Stimulated activated CD8-positive, alpha-beta memory T cell treated with anti-CD3 and anti-CD28 coated beads, Interleukin-4, amount 100 ng/mL, for 24 hours (primary cell): ENCODE measurements around the gene SAMSN1.

Source experiments
- DNase-seq: peaks from one replicate; pipeline ENCODE4 v3.0.0-alpha.2; 2020; ENCODE audit warnings: low read depth

SAMSN1 gene

DNA sequence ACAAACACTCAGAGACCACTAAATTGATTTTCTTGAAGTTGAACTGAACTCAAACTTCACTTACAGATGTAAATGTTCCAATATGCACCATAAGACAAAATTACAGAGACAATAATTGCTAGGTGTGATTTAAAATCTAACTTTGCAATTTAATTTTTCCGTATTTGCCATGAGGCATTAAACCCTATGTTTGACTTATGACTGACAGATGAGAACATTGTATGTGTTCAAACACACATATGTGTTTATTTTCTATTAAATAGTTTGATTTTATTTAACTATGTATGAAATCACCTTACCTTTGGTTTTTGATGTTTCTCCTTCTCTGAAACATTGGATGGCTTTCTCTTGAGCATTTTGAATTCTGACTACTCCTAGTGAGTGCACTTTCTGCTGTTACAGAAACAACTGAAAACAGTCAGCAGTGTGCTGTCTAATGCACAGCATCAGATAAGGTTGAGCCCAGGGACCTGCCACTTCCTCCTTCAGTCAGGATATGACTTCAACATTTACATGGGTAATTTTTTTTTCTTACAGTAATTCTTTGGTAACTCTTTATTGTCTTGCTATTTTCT is at the start of gene SAMSN1:
SAMSN1 (minus strand) TSS at position 410 of the 575 bp plus-strand sequence; CDS start at position 356, 54 bp downstream.
- DNase-seq, result peak; percentile 34

DNA sequence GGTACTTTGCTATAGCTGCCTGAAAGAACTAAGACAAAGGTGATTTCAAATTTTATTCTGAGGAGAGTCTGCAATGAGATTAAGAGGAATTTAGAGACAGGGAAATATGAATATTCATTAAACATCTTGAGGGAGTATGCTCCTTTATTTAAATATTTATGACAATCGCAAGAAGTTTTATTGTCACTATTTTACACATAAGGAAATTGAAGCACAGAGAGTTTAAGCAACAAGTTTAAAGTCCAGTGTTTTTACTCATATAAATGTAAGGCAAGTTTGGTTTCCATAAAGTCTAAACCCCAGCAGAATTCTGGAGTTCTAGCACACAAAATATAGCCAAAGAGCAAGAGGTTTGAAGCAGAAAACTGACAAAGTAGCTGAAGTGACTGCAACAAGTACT is 49.3 kb upstream of the SAMSN1 start:
- DNase-seq, result no peak

DNA sequence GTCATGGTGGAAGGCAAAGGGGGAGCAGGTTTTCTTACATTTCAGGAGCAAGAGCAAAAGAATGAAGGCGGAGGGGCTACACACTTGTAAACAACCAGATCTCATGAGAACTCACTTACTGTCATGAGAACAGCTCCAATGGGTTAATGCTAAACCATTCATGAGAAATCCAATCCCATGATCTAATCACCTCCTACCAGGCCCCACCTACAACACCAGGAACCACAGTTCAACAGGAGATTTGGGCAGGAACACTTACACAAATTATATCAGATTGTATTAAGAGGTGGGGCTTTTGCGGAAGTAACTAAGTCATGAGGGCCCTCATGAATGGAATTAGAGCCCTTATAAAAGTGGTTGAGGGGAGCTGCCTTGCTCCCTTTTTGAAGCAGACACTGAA is 48.9 kb upstream of the SAMSN1 start:
- DNase-seq, result no peak

DNA sequence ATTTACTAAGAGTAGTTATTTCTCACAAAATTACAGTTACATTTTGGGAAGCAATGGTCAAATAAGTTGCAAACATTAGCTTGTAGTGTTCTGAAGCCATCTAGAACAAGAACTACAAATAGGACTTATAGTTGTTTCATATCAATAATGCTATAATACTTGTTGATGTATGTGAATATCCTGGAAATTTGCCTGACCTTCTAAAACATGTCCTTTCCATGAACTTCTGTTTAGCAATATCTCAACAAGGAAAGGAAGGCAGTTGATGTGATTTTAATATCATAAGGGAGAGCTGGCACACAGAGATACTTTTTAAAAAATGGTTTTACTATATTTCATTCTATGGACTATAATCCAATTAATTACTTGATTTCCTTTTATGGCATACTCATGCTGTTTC is 47.1 kb upstream of the SAMSN1 start:
- no peak for DNase-seq

DNA sequence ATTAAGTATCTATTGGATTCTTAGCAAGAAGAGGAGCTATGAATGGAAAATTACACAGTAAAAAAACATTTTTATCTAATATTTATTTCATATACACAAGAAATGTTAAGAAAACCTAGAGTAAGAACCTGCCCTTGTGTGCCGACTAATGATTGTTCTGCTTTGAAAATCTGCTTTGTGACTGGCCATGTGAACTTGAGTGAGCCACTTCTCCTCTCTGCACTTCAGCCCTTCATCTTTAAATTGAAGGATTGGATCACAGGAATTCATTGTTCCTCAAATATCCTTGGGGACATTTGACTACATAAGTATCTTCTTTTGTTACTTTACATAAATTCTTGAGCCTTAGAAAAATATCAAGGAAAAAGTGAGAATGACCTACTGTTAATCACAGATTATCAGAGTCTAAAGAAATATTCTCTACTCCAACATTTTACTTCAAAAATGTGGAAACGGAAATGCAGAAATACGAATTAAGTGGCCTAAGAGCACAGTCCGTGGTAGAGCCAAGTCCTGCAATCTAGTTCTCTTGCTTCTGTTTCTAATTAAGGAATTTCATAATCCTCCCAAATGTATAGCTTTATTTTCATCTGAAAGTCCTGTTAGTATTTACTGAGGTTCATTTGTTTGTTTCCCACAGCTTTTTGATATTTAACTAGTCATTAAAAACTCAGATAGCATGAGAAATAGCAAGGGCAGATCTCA is 46.3 kb upstream of the SAMSN1 start:
- DNase-seq, result no peak

DNA sequence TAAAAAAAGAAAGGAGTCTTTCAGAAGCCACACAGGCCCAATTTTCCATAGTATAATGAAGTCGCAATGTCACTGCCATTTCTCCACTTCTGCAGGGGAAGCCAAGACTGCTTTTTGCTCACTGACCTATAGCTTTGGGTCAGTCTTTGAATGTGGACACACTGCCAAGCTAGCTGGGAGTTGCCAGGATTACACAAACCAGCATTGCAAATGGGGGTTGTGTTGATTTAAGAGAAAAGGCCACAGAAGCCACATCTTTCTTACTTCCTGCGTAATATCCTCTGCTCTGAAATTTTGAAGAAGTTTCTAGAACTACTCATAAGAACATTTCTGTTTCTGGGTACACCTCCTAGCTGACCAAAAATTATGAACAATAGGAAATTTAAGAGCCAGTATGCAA is 45.8 kb upstream of the SAMSN1 start:
- DNase-seq, result no peak

DNA sequence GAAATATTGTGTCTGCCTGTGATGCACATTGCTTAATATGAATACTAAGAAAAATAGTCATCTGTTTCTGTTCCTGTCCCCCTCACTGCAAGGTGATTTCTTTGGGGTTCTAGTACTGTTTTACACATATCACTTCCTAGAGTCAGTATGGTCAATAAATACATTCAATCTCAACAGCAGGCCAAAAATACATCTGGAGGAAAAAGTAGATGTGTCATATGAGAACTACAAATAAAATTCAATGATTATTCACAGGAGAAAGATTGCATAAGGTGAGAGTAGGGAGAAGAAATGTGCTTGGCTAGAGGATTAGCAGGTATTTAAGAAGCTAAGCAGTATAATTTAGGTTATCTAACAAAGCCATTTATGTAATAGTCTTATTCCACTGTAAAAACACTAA is 45.3 kb upstream of the SAMSN1 start:
- no peak for DNase-seq

DNA sequence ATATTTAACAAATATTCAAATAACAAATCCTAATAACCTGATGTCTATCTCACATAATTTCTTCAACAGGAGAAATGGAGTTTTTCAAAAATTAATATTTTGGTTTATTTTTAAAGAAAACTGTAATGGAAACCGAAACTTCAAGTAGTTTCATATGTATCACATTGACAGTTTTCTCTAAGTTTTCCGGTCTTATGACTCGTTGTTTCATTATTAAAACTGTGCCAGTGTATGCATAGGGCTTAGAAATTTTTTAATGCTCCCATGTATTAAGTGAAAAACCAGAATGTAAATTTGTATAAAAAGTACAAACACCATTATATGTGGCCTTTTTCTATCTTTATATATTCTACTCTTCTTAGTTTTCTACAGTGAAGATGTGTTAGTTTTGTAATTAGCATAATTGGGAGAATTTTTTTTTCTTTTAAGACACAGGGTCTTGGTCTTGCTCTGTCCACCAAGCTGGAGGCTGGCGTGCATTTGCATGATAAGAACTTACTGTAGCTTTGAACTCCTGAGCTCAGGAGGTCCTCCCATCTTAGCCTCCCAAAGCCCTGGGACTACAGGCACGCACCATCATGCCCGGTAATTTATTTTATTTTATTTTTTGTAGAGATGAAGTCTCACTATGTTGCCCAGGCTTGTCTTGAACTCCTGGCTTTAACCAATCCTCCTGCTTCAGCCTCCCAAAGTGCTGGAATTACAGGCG is 43.9 kb upstream of the SAMSN1 start:
- no peak for DNase-seq

DNA sequence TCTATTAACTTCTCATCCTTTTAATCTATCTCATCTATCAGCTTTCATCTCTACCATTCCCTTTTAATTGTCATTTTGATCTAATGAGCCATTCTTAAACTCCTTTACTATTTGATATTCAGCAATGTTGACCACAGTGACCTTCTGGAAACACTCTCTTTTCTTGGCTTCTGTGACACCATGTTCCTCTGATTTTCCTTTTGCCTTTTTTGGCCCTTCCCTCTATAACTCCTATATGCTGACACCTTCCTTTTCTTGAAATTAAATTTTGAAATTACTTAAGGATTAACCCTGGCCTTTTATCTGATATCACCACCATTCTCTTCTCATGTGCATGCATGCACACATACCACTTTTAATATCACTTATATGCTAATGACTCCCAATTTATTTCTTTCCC is 41.2 kb upstream of the SAMSN1 start:
- DNase-seq, result no peak

DNA sequence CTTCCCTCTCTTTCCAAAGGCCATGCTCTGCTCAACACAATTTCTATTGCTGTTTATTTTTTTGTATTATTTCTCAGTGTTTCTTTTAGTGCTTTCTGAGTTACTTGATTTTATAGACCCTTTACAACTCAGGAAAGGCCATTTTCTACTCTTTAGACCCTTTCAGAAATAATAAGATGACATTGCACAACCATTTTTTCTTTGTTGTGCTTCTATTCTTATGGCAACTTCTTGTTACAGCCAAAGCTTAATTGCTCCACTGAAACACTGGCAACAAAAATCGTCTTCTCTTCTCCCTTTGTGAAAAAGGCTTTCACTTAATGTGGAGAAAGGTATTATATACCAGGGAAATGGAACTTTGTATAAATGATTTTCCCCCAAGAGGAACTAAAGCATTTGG is 39.0 kb upstream of the SAMSN1 start:
- no peak for DNase-seq

DNA sequence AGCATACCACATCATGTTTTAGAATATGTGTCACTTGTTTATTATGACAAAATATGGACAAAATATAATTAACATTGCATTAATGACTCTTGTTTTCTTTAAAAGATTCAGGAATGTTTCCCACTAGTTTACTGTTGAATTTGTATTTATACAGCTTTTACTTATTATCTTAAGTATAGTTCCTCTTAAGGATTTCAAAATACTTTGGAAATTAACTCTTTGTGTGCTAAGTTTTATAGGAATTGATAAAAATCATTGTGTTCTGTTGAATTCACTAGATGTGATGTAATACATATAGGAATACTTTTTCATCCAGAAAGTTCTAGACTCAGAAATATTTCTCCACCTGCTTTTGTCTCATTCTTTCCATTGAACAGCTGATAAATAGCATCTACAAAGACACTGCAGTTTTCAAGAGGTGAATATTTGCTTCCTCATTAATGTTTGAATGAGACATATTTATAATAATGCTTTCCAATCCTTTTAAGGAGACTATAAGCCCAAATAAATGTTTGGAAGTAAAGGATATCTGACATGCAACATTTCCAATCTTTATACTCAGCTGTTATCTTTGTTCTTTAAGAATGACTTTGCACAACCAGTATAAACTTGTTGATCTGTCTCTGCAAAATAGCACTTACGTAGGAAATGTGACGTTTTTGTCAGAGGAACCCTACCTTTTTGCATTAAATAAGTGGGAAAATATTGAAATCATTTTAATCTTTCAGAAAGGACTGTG is 38.4 kb upstream of the SAMSN1 start:
- DNase-seq, result no peak

DNA sequence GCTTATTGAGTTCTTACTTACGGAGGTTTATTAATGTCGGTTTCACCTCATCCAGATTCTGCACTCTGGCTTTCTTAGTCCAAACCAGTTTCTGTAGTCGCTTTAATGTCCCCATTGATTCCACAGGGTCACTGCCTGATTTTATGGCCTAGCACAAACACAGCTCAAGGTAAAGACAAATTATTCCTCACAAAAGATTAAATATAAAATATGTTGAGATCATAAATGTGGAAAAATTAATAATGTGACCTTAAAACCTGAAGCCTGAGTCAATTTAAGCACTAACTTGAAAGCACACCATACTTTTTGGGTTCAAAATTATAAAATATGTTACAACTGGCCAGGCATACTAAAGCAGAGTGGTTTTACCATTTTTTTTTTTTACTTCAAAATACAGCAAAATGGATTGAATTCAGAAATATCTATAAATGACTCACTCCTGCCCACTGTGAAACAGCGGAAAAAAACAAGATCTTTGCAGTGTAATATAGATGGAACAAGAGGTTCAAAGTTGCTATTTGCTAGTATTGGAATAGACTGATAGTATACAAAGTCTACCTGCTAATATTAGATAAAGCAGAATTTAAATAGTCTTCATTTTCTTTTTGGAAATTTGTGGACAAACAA is 37.6 kb upstream of the SAMSN1 start:
- no peak for DNase-seq

DNA sequence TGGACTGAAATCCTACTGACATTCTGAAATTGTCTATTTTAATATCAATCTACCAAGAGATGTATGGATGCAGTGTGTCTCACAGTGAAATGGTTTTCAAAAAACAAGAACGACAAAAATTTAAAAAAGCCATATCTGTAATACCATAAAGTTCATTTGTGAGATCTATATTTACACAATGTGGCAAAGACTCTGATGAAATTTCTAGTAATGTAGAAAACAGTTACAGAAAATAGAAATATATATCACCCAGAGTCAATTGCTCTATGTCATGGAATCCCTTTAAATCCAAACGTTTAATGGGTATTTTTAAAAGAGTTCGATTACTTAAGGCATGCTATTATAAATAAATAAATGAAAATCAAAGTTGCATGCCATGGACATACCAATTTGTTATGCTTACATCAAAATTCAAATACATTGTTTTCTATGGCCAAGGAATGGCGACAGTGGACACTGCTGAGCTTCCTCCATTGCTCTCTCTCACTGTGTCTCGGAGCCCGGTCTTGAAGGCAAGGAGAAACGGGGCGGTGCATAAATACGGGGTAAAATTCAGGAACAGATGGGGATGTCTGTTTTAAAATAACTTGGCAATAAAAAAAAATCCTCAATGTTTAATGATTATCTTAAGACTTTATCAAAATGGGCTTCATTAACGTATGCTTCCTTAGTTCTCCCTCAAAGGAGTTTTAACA is 37.0 kb upstream of the SAMSN1 start:
- no peak for DNase-seq

DNA sequence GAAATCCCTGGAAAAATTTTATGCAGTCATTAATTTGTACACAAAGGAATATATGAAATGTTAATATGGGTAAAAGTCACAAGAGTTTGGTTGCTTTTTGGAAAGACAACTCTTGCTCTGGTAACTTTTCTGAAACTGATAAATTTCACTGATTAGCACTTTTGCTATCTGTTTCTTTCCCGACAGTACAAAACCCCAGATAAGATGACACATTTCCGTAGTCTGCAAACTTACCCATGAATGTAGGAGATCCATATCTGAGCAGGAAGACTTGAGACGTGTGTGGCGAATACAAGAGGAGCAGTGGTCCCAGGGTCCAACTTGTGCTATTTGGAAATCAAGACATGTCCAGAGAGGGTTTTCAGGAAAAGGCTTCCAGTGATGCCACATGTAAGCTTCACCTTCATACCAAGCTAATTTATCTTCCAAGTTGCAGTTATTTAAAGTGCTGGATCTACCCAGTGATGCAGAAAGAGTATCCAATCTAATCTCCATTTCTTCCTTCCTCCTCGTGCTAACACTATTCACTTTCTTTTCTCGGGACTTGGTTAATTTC is 35.9 kb upstream of the SAMSN1 start:
- no peak for DNase-seq

DNA sequence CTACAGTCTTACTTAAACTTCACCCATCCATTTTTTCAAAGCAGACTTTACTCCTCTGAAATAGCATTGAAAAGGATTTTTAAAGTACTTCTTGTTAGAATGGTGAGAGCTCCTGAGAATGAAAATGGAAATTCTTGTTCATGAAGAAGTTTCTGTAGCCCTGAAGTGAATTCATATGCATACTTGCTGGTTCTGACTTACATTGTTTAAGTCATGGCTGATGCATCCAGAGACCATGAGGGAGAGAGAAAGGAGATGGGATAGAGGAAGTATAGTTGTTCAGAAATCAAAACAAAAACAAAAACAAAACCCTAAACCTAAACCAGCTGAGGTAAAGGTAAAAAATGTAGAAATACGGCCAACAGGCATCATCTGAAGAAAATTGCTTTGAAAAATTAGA is 27.1 kb upstream of the SAMSN1 start:
- no peak for DNase-seq

DNA sequence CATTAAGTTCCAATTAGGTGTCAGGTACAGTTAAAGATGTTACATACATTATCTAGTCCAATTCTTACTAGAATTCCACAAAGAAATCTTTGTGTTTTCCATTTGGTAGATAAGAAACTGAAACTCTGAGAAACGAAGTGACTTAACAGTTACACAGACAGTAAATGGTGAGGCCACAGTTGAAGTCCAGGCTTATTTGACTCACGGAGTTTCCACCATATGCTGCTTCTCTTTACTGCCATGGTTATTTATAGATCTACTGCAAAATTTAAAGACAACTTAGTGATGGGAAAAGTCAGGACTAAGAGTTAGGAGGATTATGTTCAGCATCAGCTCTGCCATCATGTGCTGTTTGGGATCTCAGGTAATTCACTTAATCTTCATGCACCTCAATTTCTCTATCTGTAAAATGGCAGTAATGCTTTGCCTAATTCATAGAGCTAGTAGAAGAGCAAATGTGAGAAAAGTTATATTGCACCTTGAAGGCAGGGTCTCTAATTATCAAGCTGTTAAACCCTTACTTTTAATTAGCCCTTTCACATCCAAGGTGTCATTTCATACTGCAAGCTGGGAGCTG is 26.2 kb upstream of the SAMSN1 start:
- DNase-seq, result no peak

DNA sequence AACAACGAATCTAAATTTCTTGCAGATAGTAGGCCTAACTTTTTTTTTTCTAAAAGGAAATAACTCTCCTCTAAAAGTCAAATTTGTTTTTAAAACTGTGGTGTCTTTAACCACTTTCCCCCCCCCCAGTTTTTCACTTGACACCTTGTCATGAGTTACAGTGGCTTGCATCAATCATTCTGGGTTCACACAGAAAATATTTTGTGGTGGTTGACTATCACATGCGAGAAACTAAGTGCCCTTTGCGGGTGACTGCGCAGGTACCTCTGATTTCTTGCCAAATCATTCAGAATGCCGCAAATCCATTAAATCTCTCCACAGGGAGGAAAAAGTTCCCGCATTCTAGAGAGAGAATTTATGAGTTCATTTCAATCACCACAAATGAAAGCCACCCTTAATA is 23.8 kb upstream of the SAMSN1 start:
- DNase-seq, result no peak

DNA sequence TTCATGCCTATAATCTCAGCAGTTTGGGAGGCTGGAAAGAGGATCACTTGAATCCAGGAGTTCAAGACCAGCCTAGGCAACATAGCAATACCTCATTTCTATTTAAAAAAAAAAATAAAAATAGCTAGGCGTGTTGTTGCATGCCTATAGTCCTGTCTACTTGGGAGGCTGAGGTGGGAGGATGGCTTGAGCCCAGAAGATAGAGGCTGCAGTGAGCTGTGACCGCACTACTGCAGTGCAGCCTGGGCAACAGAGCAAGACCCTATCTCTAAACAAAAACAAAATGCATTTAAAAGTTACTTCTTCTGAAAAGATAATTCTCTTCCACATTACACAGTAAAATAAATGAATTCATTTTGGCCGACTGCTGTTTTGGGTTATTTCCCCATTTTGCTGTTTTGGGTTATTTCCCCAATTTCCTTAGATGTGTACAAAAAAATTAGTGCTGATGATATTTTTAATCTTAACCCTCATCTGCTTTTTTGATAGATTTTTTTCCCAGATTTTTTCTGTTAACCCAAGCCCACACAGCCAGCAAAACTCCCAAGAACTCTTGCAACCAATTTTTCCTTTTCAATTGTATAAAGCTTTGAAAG is 23.0 kb upstream of the SAMSN1 start:
- no peak for DNase-seq

DNA sequence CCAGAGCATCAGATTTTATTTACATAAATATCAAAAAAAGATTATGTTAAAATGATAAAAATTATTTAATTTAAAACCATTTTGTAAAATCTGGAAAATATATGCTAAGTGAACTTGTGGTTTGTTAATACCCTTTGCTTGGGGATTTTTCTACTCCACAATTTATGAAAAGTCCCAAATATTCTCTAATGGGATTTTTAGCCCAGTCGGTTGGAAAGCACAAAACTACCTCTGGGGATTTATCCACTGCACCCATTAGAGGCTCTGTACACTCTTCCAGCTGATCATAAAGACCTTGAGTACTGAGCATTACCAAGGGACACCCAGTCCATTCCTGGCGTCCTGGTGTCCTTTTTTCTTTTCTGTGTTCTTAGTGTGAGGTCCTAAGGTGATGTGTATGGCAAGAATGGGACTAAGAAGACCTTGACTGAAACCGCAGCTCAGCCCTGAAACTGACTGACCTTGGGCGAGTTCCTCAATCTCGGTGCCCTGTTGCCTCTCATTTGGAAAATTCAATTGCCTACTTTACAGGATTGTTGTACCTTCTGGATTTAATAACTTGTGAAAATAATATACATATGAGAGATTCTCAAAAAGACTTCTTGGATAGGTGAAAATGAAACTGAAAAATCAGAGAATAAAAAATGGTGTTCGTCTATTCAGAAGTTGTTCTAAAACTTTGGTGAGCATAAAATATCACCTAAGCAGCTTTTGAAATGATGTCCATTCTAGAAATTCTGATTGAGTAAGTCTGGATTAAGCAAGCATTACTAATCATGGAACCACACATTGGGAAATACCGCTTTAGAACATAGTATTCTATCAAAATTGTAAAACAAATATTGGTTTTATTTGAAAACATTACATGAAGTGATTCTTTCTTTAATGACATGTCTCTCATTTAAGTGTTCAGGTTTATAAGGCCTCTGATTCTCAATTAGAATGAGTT is 21.5 kb upstream of the SAMSN1 start:
- DNase-seq, result no peak

DNA sequence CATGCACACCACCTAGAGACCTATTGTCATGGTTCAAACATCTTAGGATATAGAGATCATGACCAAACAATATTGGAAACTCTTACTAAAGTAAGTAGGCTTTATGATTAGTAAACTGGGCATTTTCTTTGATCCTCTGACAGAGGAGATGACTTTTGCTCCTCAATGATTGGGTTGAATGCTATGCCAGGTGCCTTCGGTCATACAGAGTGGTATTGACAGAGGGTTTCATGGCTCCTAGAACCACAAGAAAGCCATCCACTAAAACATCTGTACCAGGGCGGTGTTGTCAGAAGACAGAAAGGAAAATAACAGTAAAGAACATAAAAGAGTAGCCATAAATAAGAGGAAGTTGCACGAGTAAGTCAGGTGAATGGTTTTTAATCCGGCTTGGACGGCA is 20.8 kb upstream of the SAMSN1 start:
- DNase-seq, result no peak
